NCI-H460 (cell line): ENCODE data around the gene PTPN3. TPM values are rescaled to one million over a fixed set of nuclear protein-coding genes. Genes with fewer than 3 reads are reported as not detected.
"Not testable (repeated sequence)": the region's sequence is repeated elsewhere in the genome, so short reads cannot be mapped to it uniquely, and the experiment has no call there.

Experiments used
- DNase-seq: peaks from one replicate; pipeline ENCODE4 v3.0.0-alpha.2; 2016; ENCODE audit warnings: low read depth; ENCODE audit errors: extremely low read depth
- polyA plus RNA-seq: library from polyadenylated mRNA; depleted of rRNA; stranded (reverse); fragments of >200 nt; gene quantifications from 2 replicates; pipeline ENCODE4 v1.2.3, GENCODE V29; 2014; cell fraction: nucleus; rRNA removed
- total RNA-seq: library from RNA; depleted of rRNA; stranded (reverse); fragments of >200 nt; shearing (Covaris generic); gene quantifications from 2 replicates; pipeline ENCODE4 v1.2.3, GENCODE V29; 2014; rRNA removed

PTPN3 gene
- 6.9 and 9.2 TPM in 2 replicates for total RNA-seq
- polyA plus RNA-seq: 3.5 and 6.5 TPM in 2 replicates

GRCh38 chr9:109498195-109499092 lies at the start of gene PTPN3:
TSS of gene PTPN3 (minus strand) at chr9:109498307. CDS start at chr9:109463434, 34,873 bp downstream.
- DNase-seq: no peak

- DNase-seq: not testable (repeated sequence)
Measured at GRCh38 chr9:109544954-109545353, 46.8 kb upstream of the PTPN3 start.

- no peak for DNase-seq
Measured at GRCh38 chr9:109542922-109543321, 44.8 kb upstream of the PTPN3 start.

GRCh38 chr9:109538346-109538745 lies 40.2 kb upstream of the PTPN3 start:
- no peak for DNase-seq

- DNase-seq: no peak
Measured at GRCh38 chr9:109537288-109537687, 39.2 kb upstream of the PTPN3 start.

GRCh38 chr9:109536859-109537258 lies 38.8 kb upstream of the PTPN3 start:
- DNase-seq: no peak

GRCh38 chr9:109535365-109535764 lies 37.3 kb upstream of the PTPN3 start:
- no peak for DNase-seq

- no peak for DNase-seq
Measured at GRCh38 chr9:109534151-109534550, 36.0 kb upstream of the PTPN3 start.

- not testable (repeated sequence) for DNase-seq
Measured at GRCh38 chr9:109532652-109533051, 34.5 kb upstream of the PTPN3 start.

GRCh38 chr9:109522106-109522505 lies 24.0 kb upstream of the PTPN3 start:
- DNase-seq: no peak

GRCh38 chr9:109520475-109521132 lies 22.5 kb upstream of the PTPN3 start:
- DNase-seq: peak; percentile 75

- DNase-seq: no peak
Measured at GRCh38 chr9:109519366-109519765, 21.3 kb upstream of the PTPN3 start.

GRCh38 chr9:109518621-109519335 lies 20.7 kb upstream of the PTPN3 start:
- DNase-seq: no peak

- no peak for DNase-seq
Measured at GRCh38 chr9:109517901-109518377, 19.8 kb upstream of the PTPN3 start.

GRCh38 chr9:109513871-109514270 lies 15.8 kb upstream of the PTPN3 start:
- DNase-seq: no peak

GRCh38 chr9:109512170-109512756 lies 14.2 kb upstream of the PTPN3 start:
- DNase-seq: no peak

- DNase-seq: no peak
Measured at GRCh38 chr9:109510506-109510905, 12.4 kb upstream of the PTPN3 start.

GRCh38 chr9:109510042-109510441 lies 11.9 kb upstream of the PTPN3 start:
- DNase-seq: not testable (repeated sequence)

GRCh38 chr9:109509611-109510010 lies 11.5 kb upstream of the PTPN3 start:
- DNase-seq: no peak

- peak; percentile 47 for DNase-seq
Measured at GRCh38 chr9:109507421-109507838, 9.3 kb upstream of the PTPN3 start.
